Brain microvascular endothelial cell (primary cell): ENCODE results near the gene OPALIN.

Source experiments
- DNase-seq: peaks from one replicate; pipeline ENCODE4 v3.0.0-alpha.2; 2020
- H3K27ac ChIP-seq: fragments of 250-450 bp; sonication (Bioruptor Pico); 2 replicates; pipeline ENCODE4 v1.5.1; 2020; ENCODE audit warnings: mild to moderate bottlenecking, moderate library complexity
- H3K27me3 ChIP-seq: fragments of 250-450 bp; sonication (Bioruptor Pico); replicated peaks from 2 replicates; pipeline ENCODE4 v1.5.1; 2020; ENCODE audit warnings: mild to moderate bottlenecking
- H3K36me3 ChIP-seq: fragments of 250-450 bp; sonication (Bioruptor Pico); replicated peaks from 2 replicates; pipeline ENCODE4 v1.5.1; 2020; ENCODE audit warnings: mild to moderate bottlenecking
- H3K4me3 ChIP-seq: 2 replicates; pipeline ENCODE4 v1.5.1; 2011; ENCODE audit warnings: low read depth, mild to moderate bottlenecking, control low read depth, low read length, moderate library complexity
- in situ Hi-C: cut with HindIII; loops from 2 replicates; pipeline ENCODE4 v1.10.0; 2017; ENCODE audit warnings: low sequenced_read_pairs, low pct_ligation_motif_present
- TF ChIP-seq, protein P1 (sequence below): IDR thresholded peaks from 2 replicates; pipeline ENCODE4 v1.5.1; 2011; ENCODE audit warnings: low read depth, mild to moderate bottlenecking, moderate library complexity, low read length, control low read depth, inconsistent platforms; ENCODE audit errors: missing control alignments

OPALIN gene

GRCh38 chr10:96378741-96379140 lies 19.9 kb upstream of the OPALIN start:
- TF ChIP-seq, protein P1, sequence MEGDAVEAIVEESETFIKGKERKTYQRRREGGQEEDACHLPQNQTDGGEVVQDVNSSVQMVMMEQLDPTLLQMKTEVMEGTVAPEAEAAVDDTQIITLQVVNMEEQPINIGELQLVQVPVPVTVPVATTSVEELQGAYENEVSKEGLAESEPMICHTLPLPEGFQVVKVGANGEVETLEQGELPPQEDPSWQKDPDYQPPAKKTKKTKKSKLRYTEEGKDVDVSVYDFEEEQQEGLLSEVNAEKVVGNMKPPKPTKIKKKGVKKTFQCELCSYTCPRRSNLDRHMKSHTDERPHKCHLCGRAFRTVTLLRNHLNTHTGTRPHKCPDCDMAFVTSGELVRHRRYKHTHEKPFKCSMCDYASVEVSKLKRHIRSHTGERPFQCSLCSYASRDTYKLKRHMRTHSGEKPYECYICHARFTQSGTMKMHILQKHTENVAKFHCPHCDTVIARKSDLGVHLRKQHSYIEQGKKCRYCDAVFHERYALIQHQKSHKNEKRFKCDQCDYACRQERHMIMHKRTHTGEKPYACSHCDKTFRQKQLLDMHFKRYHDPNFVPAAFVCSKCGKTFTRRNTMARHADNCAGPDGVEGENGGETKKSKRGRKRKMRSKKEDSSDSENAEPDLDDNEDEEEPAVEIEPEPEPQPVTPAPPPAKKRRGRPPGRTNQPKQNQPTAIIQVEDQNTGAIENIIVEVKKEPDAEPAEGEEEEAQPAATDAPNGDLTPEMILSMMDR = no peak
- Histone ChIP-seq H3K27ac (no peak overlapping the region), H3K27me3 (no peaks in the 10 kb centered on the region), H3K36me3 (no peaks in the 10 kb centered on the region), H3K4me3 (no peak overlapping the region)
- in situ Hi-C loops = no loop called here
- DNase-seq = no peak

DNA sequence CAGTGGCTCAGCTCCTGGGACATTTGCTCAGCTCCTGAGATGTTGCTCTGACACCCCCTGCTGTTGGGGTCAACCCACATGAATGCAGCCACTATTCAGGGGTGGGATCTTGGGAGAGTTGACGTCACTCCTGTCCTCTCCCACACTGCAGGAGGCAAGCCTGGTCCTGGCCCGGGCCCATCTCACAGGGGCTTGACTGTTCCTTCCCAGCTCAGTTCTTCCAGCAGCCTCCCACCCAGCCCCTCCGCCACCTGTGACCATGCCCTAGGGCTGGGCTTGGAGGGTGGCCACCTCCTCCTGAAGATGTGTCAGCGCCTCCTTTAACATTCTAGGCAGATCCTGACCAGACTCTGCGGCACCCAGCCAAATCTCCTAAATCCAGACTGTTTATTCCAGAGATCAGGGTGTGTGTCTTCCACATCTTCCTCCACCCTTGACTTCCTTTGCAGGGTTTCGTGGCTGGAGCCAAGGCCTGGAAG lies 19.1 kb upstream of the OPALIN start:
- Histone ChIP-seq H3K36me3 (no peaks in the 10 kb centered on the region), H3K27ac (no peak overlapping the region), H3K27me3 (no peaks in the 10 kb centered on the region), H3K4me3 (no peak overlapping the region)
- in situ Hi-C loops = no loop called here
- TF ChIP-seq, protein P1 = no peak
- DNase-seq = peak; percentile 45

- TF ChIP-seq, protein P1 = no peak
- DNase-seq = no peak
- H3K36me3 ChIP-seq = no peaks in the 10 kb centered on the region
- no peaks in the 10 kb centered on the region for H3K27me3 ChIP-seq
- in situ Hi-C loops = no loop called here
- H3K27ac ChIP-seq = no peak overlapping the region
- no peak overlapping the region for H3K4me3 ChIP-seq
These were observed 17.7 kb upstream of the OPALIN start for GRCh38 chr10:96376483-96376882.

- in situ Hi-C loops = no loop called here
- H3K4me3 ChIP-seq = peak overlapping the region; percentile 49
- no peak overlapping the region for H3K27ac ChIP-seq
- H3K36me3 ChIP-seq = no peaks in the 10 kb centered on the region
- TF ChIP-seq, protein P1 = peak; percentile 99
- DNase-seq = peak; percentile 84
- H3K27me3 ChIP-seq = no peaks in the 10 kb centered on the region
These were observed 16.4 kb upstream of the OPALIN start for GRCh38 chr10:96374985-96375830.

DNA sequence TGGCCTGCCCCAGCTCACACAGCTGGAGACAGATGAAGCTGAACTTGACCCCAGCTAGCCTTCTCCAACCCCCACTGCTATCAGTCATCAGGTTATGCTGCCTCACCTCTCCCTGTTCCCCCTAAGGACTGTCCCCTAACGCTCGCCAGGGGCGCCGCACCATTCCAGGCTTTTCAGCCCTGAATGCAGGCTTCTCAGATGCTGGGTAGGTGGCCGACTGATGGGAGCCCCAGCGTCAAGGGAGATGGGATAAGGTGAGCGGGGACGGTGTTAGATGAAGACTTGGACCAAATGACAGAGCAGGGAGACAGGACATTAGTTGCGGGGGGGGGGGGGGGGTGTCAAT lies 15.8 kb upstream of the OPALIN start:
- no peaks in the 10 kb centered on the region for H3K27me3 ChIP-seq
- H3K27ac ChIP-seq = no peak overlapping the region
- in situ Hi-C loops = no loop called here
- H3K4me3 ChIP-seq = peak overlapping the region; percentile 49
- TF ChIP-seq, protein P1 = peak; percentile 11
- DNase-seq = no peak
- H3K36me3 ChIP-seq = no peaks in the 10 kb centered on the region
